ENCODE data around the gene PACRG. TPM values are rescaled to one million over a fixed set of nuclear protein-coding genes. Genes with fewer than 3 reads are reported as not detected.

Gene PACRG
- total and polyA plus RNA-seq, 2 of the 8 experiments (the other 6 are each of a cell fraction or from before 2014, with no cell fraction given), result 0.44 to 0.54 TPM

GRCh38 chr6:163237110-163237509 lies 509.3 kb downstream of the PACRG start:
- Histone ChIP-seq H3K4me3 (ENCODE audit: extremely low read depth in 1 of 4, insufficient read depth in 2 of 4, low read depth in 3 of 4, low read length in 4 of 4) (no peak overlapping the region), H4K8ac (ENCODE audit: extremely low read depth, insufficient read depth, low read length) (no peak overlapping the region), H3K14ac (ENCODE audit: insufficient read length) (no peak overlapping the region), H3K9ac (replicated peaks in 1 of 4; ENCODE audit: extremely low read depth in 1 of 4, low read depth in 3 of 4, low read length in 3 of 4) (no peak overlapping the region), H3K4ac (replicated peaks; ENCODE audit: insufficient read length, low read depth, low read length) (no peak overlapping the region), H2AK5ac (ENCODE audit: low read depth, low read length) (no peak overlapping the region), H3K27ac (ENCODE audit: low read depth, low read length) (no peak overlapping the region), H3K23me2 (ENCODE audit: low read depth, low read length) (peaks cover 3% of the 10 kb centered on the region; the same call in 1 of the 2 replicates), H3K56ac (replicated peaks; ENCODE audit: insufficient read length, low read depth, low read length) (no peak overlapping the region), H3K36me3 (ENCODE audit: control insufficient read depth in 2 of 4, insufficient read depth in 4 of 4, low read length in 3 of 4) (no peaks in the 10 kb centered on the region), H2BK5ac (ENCODE audit: low read depth, low read length) (no peak overlapping the region), H2BK15ac (ENCODE audit: low read length) (no peak overlapping the region), H4K91ac (replicated peaks; ENCODE audit: insufficient read length, low read length) (no peak overlapping the region), H4K5ac (ENCODE audit: insufficient read length, low read depth, low read length) (no peak overlapping the region), H4K20me1 (replicated peaks in 1 of 2; ENCODE audit: control insufficient read depth in 1 of 2, insufficient read depth in 2 of 2, low read length in 2 of 2) (no peaks in the 10 kb centered on the region), H3K4me2 (ENCODE audit: insufficient read depth in 1 of 2, low read depth in 2 of 2, low read length in 2 of 2) (no peak overlapping the region), H2BK20ac (ENCODE audit: low read length) (no peak overlapping the region), H3K9me3 (ENCODE audit: insufficient read depth in 2 of 2, low read depth in 1 of 2, low read length in 1 of 2) (no peaks in the 10 kb centered on the region), H3K79me2 (ENCODE audit: control insufficient read depth in 1 of 2, insufficient read depth in 2 of 2, low read length in 2 of 2) (no peaks in the 10 kb centered on the region), H2BK120ac (replicated peaks; ENCODE audit: low read depth, low read length) (no peak overlapping the region), H2AFZ (ENCODE audit: low read length) (no peak overlapping the region), H2BK12ac (ENCODE audit: low read depth, low read length) (no peak overlapping the region), H3K27me3 (replicated peaks in 1 of 4; ENCODE audit: control insufficient read depth in 3 of 4, extremely low read depth in 1 of 4, insufficient read depth in 3 of 4, low read length in 3 of 4) (no peaks in the 10 kb centered on the region), H3K18ac (ENCODE audit: extremely low read depth, low read length) (no peak overlapping the region), H3K4me1 (replicated peaks in 1 of 4; ENCODE audit: control insufficient read depth in 3 of 4, insufficient read depth in 4 of 4, low read length in 3 of 4) (peaks cover 0 to 3% (median 0%) of the 10 kb centered on the region in 4 experiments; a peak in 2 of 7 replicates), H3K23ac (ENCODE audit: insufficient read length) (no peak overlapping the region), H3K79me1 (ENCODE audit: low read depth, low read length) (no peaks in the 10 kb centered on the region)
- POLR2A ChIA-PET (ENCODE audit: partially characterized antibody), result no interaction called here
- DNase-seq (ENCODE audit: low read depth in 1 of 2, low spot score in 2 of 2) (no peak), FAIRE-seq (no peak)
- CTCF ChIA-PET (ENCODE audit: partially characterized antibody), result no interaction called here
- WGBS, 2 experiments (ENCODE audit: extremely low coverage in 1 of 2, insufficient coverage in 1 of 2, insufficient read length in 1 of 2, insufficient replicate concordance in 2 of 2, low coverage in 1 of 2, low lambda C conversion rate in 2 of 2, missing lambda C conversion rate in 1 of 2), result 93% methylated on average over 2 of the region's 2 CpGs; no CpG with 5 or more reads in 1 of the 2 experiments
- no peak for TF ChIP-seq ATF2 (IDR thresholded peaks at IDR 0.05; ENCODE audit: low read length)
- TF ChIP-seq CHD1 (IDR thresholded peaks at IDR 0.05; ENCODE audit: low read depth, low read length), result no peak
- no peak for TF ChIP-seq GTF2F1 (IDR thresholded peaks at IDR 0.05; ENCODE audit: borderline replicate concordance, low read depth, low read length)
- TF ChIP-seq TAF7 (optimal IDR thresholded peaks at IDR 0.05; ENCODE audit: borderline replicate concordance, low read depth, low read length), result no peak
- no peak for TF ChIP-seq ATF3 (IDR thresholded peaks at IDR 0.05; ENCODE audit: insufficient read depth, low read depth, low read length)
- TF ChIP-seq SIN3A (conservative IDR thresholded peaks at IDR 0.05 in 1 of 2, IDR thresholded peaks at IDR 0.05 in 1 of 2; ENCODE audit: low read depth in 1 of 2, low read length in 2 of 2), result no peak
- TF ChIP-seq E2F6 (IDR thresholded peaks at IDR 0.05), result no peak
- TF ChIP-seq CTCF (IDR thresholded peaks at IDR 0.05; ENCODE audit: control extremely low read depth in 1 of 3, insufficient read depth in 1 of 3, low read depth in 1 of 3, low read length in 3 of 3), result no peak
